GM12878 (cell line): ENCODE data around the gene ZNF212. TPM values are rescaled to one million over a fixed set of nuclear protein-coding genes. Genes with fewer than 3 reads are reported as not detected.

Experiments
- CHD2 ChIP-seq: IDR thresholded peaks from 2 replicates; pipeline ENCODE4 v1.6.1; 2011; ENCODE audit warnings: low read depth, low read length, improper control_type of control experiment, borderline replicate concordance
- E2F4 ChIP-seq: IDR thresholded peaks from 2 replicates; pipeline ENCODE4 v1.6.1; 2012; ENCODE audit warnings: low read depth, low read length, improper control_type of control experiment
- E4F1 ChIP-seq: fragments of 450-650 bp; IDR thresholded peaks from 2 replicates; pipeline ENCODE4 v1.6.1; 2018; ENCODE audit warnings: borderline replicate concordance, mild to moderate bottlenecking; ENCODE audit not compliant: partially characterized antibody
- HCFC1 ChIP-seq: fragments of 150-350 bp; IDR thresholded peaks from 2 replicates; pipeline ENCODE4 v1.6.1; 2014; ENCODE audit warnings: low read length
- NFYB ChIP-seq: IDR thresholded peaks from 2 replicates; pipeline ENCODE4 v1.6.1; 2011; ENCODE audit warnings: low read depth, mild to moderate bottlenecking, low read length, improper control_type of control experiment, moderate library complexity; ENCODE audit not compliant: insufficient read depth
- NR2C1 ChIP-seq: fragments of 450-650 bp; IDR thresholded peaks from 2 replicates; pipeline ENCODE4 v1.6.1; 2017; ENCODE audit warnings: antibody characterized with exemption, mild to moderate bottlenecking, moderate library complexity
- PKNOX1 ChIP-seq: fragments of 450-650 bp; IDR thresholded peaks from 2 replicates; pipeline ENCODE4 v1.6.1; 2016; ENCODE audit warnings: mild to moderate bottlenecking
- REST ChIP-seq: IDR thresholded peaks from 2 replicates; pipeline ENCODE4 v1.6.1; 2012; ENCODE audit warnings: mild to moderate bottlenecking, low read depth, low read length
- RUNX3 ChIP-seq: IDR thresholded peaks from 2 replicates; pipeline ENCODE4 v1.6.1; 2012; ENCODE audit warnings: low read length, inconsistent platforms
- SIX5 ChIP-seq: IDR thresholded peaks from 2 replicates; pipeline ENCODE4 v1.6.1; 2011; ENCODE audit warnings: mild to moderate bottlenecking, low read depth, low read length, moderate library complexity; ENCODE audit not compliant: severe bottlenecking
- SMAD1 ChIP-seq: fragments of 450-650 bp; IDR thresholded peaks from 2 replicates; pipeline ENCODE4 v1.6.1; 2018; ENCODE audit warnings: mild to moderate bottlenecking, low read depth; ENCODE audit not compliant: partially characterized antibody
- SP1 ChIP-seq: IDR thresholded peaks from one replicate; pipeline ENCODE4 v1.6.1; 2011; ENCODE audit warnings: low read depth, low read length
- SPI1 ChIP-seq: IDR thresholded peaks from 2 replicates; pipeline ENCODE4 v1.6.1; 2011; ENCODE audit warnings: low read depth, mild to moderate bottlenecking, low read length, moderate library complexity, borderline replicate concordance; ENCODE audit not compliant: insufficient read depth
- ZBTB4 ChIP-seq: fragments of 450-650 bp; formaldehyde crosslinking; IDR thresholded peaks from 2 replicates; pipeline ENCODE4 v1.4.0; 2022; ENCODE audit warnings: mild to moderate bottlenecking, moderate library complexity
- polyA plus RNA-seq, 11 experiments: library from polyadenylated mRNA; depleted of rRNA in 4 of 11; unstranded in 6 of 11; stranded (reverse) in 5 of 11; fragments of >200 nt; fragmentation: Nextera tagmentation in 4 of 11; fragmentation: Illumina TruSeq in 1 of 11; extraction: Ambion mirVana in 4 of 11; extraction: Trizol in 1 of 11; gene quantifications; 1 replicate in 1 of 11; 2 replicates in 10 of 11; pipeline versions ENCODE4 v1.2.1 to v1.2.3, GENCODE V29; 2011 to 2016; ENCODE audit warnings: inconsistent platforms in 2 of 11, missing spikeins in 2 of 11, low read depth in 1 of 11
- total RNA-seq, 4 experiments: library from RNA; depleted of rRNA in 3 of 4; stranded (reverse); fragments of >200 nt in 3 of 4; fragmentation: Illumina TruSeq in 1 of 4; extraction: Trizol in 1 of 4; gene quantifications; 2 replicates each; pipeline versions ENCODE4 v1.2.1 to v1.2.3, GENCODE V29; 2013 to 2021

Gene ZNF212
- total and polyA plus RNA-seq, 10 of the 15 experiments (the other 5 are each of a cell fraction or from before 2014, with no cell fraction given) = 1.2 to 11.6 (median 5.4) TPM

GRCh38 chr7:149239345-149240143, at the start of gene ZNF212 (continued):
- TF ChIP-seq REST = no peak
- TF ChIP-seq CHD2 = no peak
- peak; percentile 30; the same call in 1 of the 2 replicates for TF ChIP-seq SPI1
- peak; percentile 47 for TF ChIP-seq SIX5
- no peak for TF ChIP-seq NFYB
- peak; percentile 38; the same call in 1 of the 2 replicates for TF ChIP-seq RUNX3
- TF ChIP-seq E2F4 = no peak
- peak; percentile 75 for TF ChIP-seq NR2C1
- peak; percentile 20 for TF ChIP-seq E4F1
- TF ChIP-seq SP1 = peak; percentile 46
- TF ChIP-seq PKNOX1 = peak; percentile 92
- peak; percentile 69 for TF ChIP-seq HCFC1
- TF ChIP-seq SMAD1 = no peak
- TF ChIP-seq ZBTB4 (CRISPR knock-in tag) = no peak
